Measurements from ENCODE around the gene DDX41. TPM values are rescaled to one million over a fixed set of nuclear protein-coding genes. Genes with fewer than 3 reads are reported as not detected.

DDX41 gene
- total RNA-seq, 1 experiment from 2014 or later: 137 TPM

DNA sequence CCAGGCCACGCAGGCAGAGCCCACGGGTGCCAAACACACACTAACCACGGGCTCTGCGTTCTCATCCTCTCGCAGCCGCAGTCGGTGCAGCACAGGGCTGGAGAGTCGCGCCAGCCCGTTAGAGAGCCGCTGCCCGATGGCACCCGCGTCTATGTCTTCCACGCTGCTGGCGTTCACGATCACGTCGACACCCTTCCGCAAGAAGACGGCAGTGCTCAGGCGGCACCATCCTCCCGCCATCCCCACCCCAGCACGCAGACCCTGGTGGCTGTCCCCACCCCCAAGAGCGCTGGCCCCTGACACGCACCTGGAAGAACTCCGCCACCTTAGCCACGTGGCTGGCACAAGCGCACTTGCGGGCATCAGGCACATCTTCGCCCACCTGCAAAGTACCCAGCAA, 49.3 kb downstream of the DDX41 start:
- TF ChIP-seq CTCF (IDR thresholded peaks at IDR 0.05; ENCODE audit: insufficient read depth in 1 of 2, low read depth in 1 of 2, low read length in 1 of 2, severe bottlenecking in 1 of 2, unreplicated experiment in 1 of 2): no peak
- Histone ChIP-seq H3K4me3 (ENCODE audit: low read depth, low read length) (no peak overlapping the region), H3K9me3 (no peaks in the 10 kb centered on the region), H3K27me3 (replicated peaks; ENCODE audit: control insufficient read depth, insufficient read depth, low read length) (no peaks in the 10 kb centered on the region), H3K4me1 (peaks cover 41% of the 10 kb centered on the region), H3K36me3 (ENCODE audit: control insufficient read depth, insufficient read depth, low read length) (peaks cover 9% of the 10 kb centered on the region)
- Mint-ChIP-seq H3K4me1 (ENCODE audit: low read depth, unreplicated experiment) (peaks cover 24% of the 10 kb centered on the region), H3K36me3 (ENCODE audit: insufficient read depth, unreplicated experiment) (peaks cover 76% of the 10 kb centered on the region), H3K27ac (ENCODE audit: unreplicated experiment) (peak overlapping the region; percentile 86), H3K4me3 (ENCODE audit: unreplicated experiment) (no peak overlapping the region), H3K27me3 (ENCODE audit: insufficient read depth, unreplicated experiment) (no peaks in the 10 kb centered on the region), H3K9me3 (ENCODE audit: unreplicated experiment) (no peaks in the 10 kb centered on the region)
- intact Hi-C loops (cut with micrococcal nuclease; ENCODE audit: unreplicated experiment): no loop called here
- ChIA-PET CTCF (no interaction called here), POLR2A (no interaction called here)
- no peak for DNase-seq
- BruUV-seq (replicated peaks): no TSS peak

- no peaks in the 10 kb centered on the region for H3K27me3 ChIP-seq (replicated peaks; ENCODE audit: control insufficient read depth, insufficient read depth, low read length)
- H3K9me3 ChIP-seq: no peaks in the 10 kb centered on the region
- Mint-ChIP-seq H3K4me1 (ENCODE audit: low read depth, unreplicated experiment) (peaks cover 24% of the 10 kb centered on the region), H3K9me3 (ENCODE audit: unreplicated experiment) (no peaks in the 10 kb centered on the region), H3K27me3 (ENCODE audit: insufficient read depth, unreplicated experiment) (no peaks in the 10 kb centered on the region), H3K36me3 (ENCODE audit: insufficient read depth, unreplicated experiment) (peaks cover 77% of the 10 kb centered on the region), H3K4me3 (ENCODE audit: unreplicated experiment) (no peak overlapping the region), H3K27ac (ENCODE audit: unreplicated experiment) (peak overlapping the region; percentile 30)
- DNase-seq: no peak
- ChIA-PET POLR2A (no interaction called here), CTCF (no interaction called here)
- intact Hi-C loops (cut with micrococcal nuclease; ENCODE audit: unreplicated experiment): no loop called here
- peaks cover 35% of the 10 kb centered on the region for H3K4me1 ChIP-seq
- no peak for TF ChIP-seq CTCF (IDR thresholded peaks at IDR 0.05; ENCODE audit: insufficient read depth in 1 of 2, low read depth in 1 of 2, low read length in 1 of 2, severe bottlenecking in 1 of 2, unreplicated experiment in 1 of 2)
- peaks cover 9% of the 10 kb centered on the region for H3K36me3 ChIP-seq (ENCODE audit: control insufficient read depth, insufficient read depth, low read length)
- no peak overlapping the region for H3K4me3 ChIP-seq (ENCODE audit: low read depth, low read length)
- no TSS peak for BruUV-seq (replicated peaks)
These were observed 49.9 kb downstream of the DDX41 start for GRCh38 chr5:177466861-177467260.

DNA sequence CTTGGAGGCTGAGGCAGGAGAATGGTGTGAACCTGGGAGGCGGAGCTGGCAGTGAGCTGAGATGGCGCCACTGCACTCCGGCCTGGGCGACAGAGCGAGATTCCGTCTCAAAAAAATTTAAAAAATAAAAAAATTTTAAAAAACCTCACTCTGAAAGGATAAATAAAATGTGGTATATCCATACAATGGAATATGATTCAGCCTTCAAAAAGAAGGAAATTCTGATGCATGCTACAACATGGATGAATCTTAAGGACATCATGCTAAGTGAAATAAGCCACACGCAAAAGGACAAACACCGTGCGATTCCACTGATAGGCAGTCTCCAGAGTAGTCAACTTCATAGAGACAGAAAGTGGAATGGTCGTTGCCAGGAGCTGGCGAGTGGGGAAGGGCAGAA, 51.7 kb downstream of the DDX41 start:
- Mint-ChIP-seq H3K27ac (ENCODE audit: unreplicated experiment) (no peak overlapping the region), H3K36me3 (ENCODE audit: insufficient read depth, unreplicated experiment) (peaks cover 93% of the 10 kb centered on the region), H3K9me3 (ENCODE audit: unreplicated experiment) (no peaks in the 10 kb centered on the region), H3K4me1 (ENCODE audit: low read depth, unreplicated experiment) (peaks cover 23% of the 10 kb centered on the region), H3K4me3 (ENCODE audit: unreplicated experiment) (no peak overlapping the region), H3K27me3 (ENCODE audit: insufficient read depth, unreplicated experiment) (no peaks in the 10 kb centered on the region)
- no peaks in the 10 kb centered on the region for H3K27me3 ChIP-seq (replicated peaks; ENCODE audit: control insufficient read depth, insufficient read depth, low read length)
- no peaks in the 10 kb centered on the region for H3K9me3 ChIP-seq
- BruUV-seq (replicated peaks): no TSS peak
- TF ChIP-seq CTCF (IDR thresholded peaks at IDR 0.05; ENCODE audit: insufficient read depth in 1 of 2, low read depth in 1 of 2, low read length in 1 of 2, severe bottlenecking in 1 of 2, unreplicated experiment in 1 of 2): no peak
- peaks cover 9% of the 10 kb centered on the region for H3K36me3 ChIP-seq (ENCODE audit: control insufficient read depth, insufficient read depth, low read length)
- H3K4me3 ChIP-seq (ENCODE audit: low read depth, low read length): no peak overlapping the region
- POLR2A ChIA-PET: no interaction called here
- peaks cover 18% of the 10 kb centered on the region for H3K4me1 ChIP-seq
- DNase-seq: no peak
- CTCF ChIA-PET: no interaction called here
- intact Hi-C loops (cut with micrococcal nuclease; ENCODE audit: unreplicated experiment): no loop called here

All from Caco-2 (cell line).